ENCODE data around the gene C6orf163.

The C6orf163 gene

GRCh38 chr6:87356181-87356580 lies 11.6 kb downstream of the C6orf163 start:
- no peak for DNase-seq (ENCODE audit: low read depth, low spot score)

- no peak for DNase-seq (ENCODE audit: low read depth, low spot score)
Measured at GRCh38 chr6:87357479-87358196, 13.0 kb downstream of the C6orf163 start.

DNA sequence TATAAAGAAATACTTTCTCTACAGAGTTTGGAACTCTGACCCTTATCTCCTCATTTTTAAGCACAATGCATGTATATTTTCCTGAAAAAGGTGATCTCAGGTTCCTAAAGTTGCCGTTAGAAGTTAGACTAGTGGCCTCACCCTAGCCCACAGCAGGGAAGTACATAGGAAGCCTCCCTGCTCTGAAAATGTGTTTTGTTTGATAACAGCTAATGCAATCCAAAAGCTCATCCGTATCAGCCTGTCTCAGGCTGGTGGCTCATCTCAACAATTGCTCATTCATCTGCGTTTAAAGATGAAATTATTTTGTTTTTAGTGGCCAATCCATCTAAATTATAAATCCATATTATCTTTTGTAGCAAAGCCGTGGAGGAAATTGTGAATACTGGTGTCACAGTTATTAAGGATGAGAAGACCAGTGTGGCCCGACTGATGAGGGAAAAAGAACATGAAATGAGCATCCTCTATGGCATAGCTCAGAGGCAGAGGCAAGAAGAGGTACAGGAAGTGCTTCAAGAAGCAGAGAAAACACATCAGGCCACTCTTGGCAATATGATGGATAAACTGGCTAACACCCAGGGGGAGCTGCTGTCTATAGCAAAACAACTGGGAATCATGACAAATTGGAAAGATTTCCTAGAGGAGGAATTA lies 20.1 kb downstream of the C6orf163 start:
- no peak for DNase-seq (ENCODE audit: low read depth, low spot score)

DNA sequence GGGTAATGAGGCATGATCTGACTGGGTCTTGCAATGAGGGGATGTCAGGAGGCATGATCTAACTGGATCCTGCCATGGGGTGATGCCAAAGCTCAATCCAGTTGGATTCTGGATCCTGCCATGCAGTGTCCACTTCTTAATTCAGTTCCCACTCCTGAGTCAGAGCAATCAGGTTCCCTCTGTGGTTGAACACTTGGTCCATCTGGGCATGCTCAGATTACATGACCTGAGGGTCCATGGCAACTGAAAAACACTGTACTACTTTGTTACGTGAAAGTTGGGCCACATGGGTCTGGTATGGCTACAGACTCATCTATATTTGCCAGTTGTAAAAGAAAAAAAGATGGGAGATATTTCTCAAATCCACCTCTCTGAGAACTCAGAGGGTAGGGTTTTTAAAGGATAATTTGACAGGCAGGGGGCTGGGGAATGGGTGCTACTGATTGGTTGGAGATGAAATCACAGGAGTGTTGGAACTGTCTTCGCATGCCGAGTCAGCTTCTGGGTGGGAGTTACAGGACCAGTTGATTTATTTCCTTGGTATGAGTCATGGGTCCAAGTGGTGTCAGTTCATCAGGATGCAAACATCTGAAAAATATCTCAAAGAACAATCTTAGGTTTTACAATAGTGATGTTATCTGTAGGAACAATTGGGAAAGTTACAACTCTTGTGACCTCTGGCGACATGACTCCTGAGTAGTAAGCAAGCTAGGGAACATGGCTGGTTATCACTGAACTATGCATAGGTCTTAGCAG lies 21.6 kb downstream of the C6orf163 start:
- DNase-seq (ENCODE audit: low read depth, low spot score): no peak

GRCh38 chr6:87366899-87367298 lies 22.3 kb downstream of the C6orf163 start:
- no peak for DNase-seq (ENCODE audit: low read depth, low spot score)

DNA sequence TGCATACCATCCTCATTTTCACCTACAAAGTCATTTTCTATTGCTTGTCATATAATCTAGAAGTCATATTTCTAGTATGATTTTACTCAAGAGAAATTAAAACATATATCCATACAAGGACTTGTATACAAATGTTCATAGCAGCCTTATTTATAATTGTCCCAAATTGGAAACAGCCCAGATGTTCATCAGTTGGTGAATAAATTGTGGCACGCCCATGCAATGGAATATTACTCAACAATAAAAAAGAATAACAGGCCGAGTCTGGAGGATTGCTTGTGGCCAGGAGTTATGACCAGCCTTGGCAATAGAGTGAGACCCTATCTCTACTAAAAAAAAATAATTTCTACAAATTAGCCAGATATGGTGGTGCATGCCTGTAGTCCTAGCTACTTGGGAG lies 28.8 kb downstream of the C6orf163 start:
- DNase-seq (ENCODE audit: low read depth, low spot score): no peak

DNA sequence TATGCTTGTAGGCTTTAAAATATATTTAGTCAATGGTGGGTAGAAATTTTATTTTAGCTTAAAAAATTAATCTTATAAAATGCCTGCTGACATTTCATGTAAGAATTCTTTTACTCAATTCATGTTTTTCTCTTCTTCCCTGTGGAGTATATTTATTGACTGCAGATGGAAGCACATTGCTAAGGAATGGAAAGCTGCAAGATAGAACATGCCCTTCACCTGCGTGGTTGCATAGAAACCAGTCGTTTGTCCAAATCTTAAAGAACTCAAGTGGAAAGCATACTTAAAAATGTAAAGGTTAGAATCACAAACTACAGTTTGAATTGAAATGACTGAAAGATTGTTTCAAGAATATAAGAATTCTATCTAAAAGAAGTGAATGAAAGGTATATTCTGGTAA lies 30.7 kb downstream of the C6orf163 start:
- no peak for DNase-seq (ENCODE audit: low read depth, low spot score)

DNA sequence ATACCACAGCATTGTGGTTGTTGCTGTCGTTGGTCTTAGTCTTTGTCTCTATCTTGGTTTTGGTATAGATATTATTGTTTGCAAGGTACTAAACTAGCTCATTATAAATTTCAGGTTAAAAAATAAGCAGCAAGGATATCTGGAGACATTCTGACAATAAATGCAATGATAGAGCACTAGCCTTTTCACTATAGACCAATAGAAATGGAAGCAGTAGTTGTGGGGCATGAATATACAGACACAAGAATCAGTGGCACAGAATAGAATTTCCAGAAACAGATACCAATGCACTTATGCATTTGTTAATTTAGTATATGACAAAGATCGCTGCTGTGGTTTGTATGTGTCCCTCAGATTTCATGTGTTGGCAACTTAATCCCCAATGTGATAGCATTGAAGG lies 32.0 kb downstream of the C6orf163 start:
- no peak for DNase-seq (ENCODE audit: low read depth, low spot score)

DNA sequence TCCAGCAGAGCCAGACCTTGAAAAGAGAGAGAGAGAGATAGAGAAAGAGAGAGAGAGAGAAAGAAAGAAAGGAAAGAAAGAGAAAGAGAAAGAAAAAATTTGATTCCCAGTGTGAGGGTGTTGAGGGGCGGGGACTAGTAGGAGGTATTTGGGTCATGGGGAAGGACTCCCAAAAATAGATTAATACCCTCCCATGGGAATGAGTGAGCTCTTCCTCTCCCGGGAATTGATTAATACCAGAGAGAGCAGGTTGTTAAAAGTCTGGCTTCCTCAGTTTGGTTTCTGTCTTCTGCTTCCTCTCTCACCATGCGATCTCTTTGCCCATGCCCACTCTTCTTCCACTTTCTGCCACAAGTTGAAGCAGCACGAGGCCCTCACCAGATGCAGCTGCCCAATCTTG lies 34.3 kb downstream of the C6orf163 start:
- no peak for DNase-seq (ENCODE audit: low read depth, low spot score)

DNA sequence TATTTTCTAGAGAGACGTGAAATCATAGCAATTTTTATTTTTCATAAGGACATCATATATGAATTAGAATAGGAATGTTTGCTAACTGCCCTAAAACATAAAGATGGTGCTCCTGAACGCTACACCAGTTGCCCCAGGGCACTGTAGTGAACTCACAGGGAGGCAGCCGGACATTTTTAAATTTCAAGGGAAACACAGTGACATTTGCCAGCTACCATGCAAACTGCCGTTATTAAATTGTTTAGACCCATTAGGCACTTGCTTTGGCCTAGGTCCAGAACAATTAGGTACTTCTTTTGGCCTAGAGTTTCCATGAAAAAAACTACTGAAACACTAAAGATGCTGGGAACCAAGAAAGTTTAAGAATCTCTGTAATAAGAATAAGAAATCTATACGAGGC lies 38.2 kb downstream of the C6orf163 start:
- no peak for DNase-seq (ENCODE audit: low read depth, low spot score)

DNA sequence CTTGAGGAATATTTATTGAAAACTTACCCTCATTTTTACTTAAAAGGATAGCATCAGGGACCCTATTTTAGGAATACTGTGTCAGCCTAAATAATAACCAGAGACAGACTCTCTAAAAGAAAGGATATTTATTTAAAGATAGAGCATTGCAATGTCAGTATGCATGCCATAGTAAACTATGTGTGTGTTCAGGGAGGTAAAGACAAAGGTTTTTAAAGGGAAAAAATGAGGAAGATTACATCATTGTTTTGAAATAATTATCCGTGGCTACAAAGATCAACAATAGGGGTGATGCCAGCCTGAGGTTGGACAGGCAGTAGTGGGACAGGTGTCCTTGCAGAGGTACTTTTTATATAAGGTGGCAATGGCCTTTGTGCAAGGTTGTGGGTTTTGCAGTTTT lies 39.4 kb downstream of the C6orf163 start:
- no peak for DNase-seq (ENCODE audit: low read depth, low spot score)

- no peak for DNase-seq (ENCODE audit: low read depth, low spot score)
Measured at GRCh38 chr6:87384449-87384848, 39.8 kb downstream of the C6orf163 start.

DNA sequence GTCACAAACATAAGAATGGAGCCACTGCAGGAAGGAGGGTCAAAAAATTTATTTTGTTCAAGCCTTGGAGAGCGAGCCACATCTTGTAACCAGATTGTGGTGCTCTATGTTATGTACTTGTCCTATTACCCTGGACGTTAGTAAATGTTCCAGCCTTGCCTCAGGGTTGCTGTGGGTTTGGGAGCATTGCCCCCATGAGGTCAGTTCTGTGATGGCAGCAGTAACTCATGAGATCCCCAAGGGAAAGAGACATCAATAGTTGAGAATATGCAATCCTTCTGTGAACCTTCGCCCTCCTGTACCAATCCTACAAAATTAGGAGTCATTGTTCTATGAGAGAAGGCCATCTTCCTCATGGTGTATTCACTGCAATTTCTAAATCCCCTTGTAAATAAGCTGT lies 46.7 kb downstream of the C6orf163 start:
- DNase-seq (ENCODE audit: low read depth, low spot score): no peak

- no peak for DNase-seq (ENCODE audit: low read depth, low spot score)
Measured at GRCh38 chr6:87393026-87393622, 48.5 kb downstream of the C6orf163 start.

- no peak for DNase-seq (ENCODE audit: low read depth, low spot score)
Measured at GRCh38 chr6:87395431-87395830, 50.8 kb downstream of the C6orf163 start.

- no peak for DNase-seq (ENCODE audit: low read depth, low spot score)
Measured at GRCh38 chr6:87396595-87397392, 52.2 kb downstream of the C6orf163 start.

DNA sequence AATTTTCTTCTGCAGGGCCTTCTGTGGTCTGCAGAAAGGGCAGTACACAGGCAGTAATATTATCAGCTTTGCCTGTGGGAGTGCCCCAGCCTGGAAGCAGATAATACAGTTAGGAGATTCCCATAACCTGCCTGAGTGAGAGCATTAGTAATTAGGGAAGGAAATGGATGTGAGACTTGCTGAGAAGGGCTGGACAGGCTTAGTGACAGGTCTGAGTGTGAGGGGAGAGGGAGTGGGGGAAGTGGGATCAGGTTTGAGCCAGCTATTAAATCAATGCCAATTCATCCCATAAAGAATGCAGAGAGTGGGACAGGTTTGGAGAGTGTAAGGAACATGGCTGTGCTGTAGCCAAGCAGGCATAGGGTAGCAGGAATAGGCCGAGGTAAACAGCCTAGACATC lies 53.0 kb downstream of the C6orf163 start:
- DNase-seq (ENCODE audit: low read depth, low spot score): no peak

DNA sequence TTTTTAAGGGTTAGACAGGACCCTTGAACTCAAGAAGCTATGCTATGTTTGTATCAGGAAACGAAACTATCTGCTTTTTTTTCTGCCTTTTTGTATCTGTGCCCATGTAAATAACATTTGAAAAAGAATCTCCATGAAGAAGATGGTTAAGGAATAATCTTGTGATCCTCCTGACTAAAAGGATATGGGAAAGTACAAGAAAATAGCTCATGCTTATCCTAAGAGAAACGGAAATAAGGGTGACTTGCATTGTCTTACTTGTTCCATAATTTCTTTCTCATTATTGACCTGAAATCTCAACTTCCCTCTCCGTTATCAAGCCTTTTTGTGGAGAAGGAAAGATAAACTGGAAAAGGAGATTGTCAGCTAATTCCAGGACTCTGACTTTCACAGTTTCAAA lies 57.2 kb downstream of the C6orf163 start:
- DNase-seq (ENCODE audit: low read depth, low spot score): no peak

GRCh38 chr6:87407561-87407900 lies 62.9 kb downstream of the C6orf163 start:
- DNase-seq (ENCODE audit: low read depth, low spot score): no peak

GRCh38 chr6:87407901-87408720 lies 63.5 kb downstream of the C6orf163 start, which contains the start of gene CFAP206:
TSS of gene CFAP206 (plus strand) at chr6:87407972. CDS start at chr6:87409840, 1,868 bp downstream.
- DNase-seq (ENCODE audit: low read depth, low spot score): peak; percentile 49

- DNase-seq (ENCODE audit: low read depth, low spot score): no peak
Measured at GRCh38 chr6:87408721-87409155, 64.1 kb downstream of the C6orf163 start.

All from activated naive CD8-positive, alpha-beta T cell treated with anti-CD3 and anti-CD28 coated beads, Interleukin-2, amount 50 U/mL, for 16 hours (primary cell).